Neuronal stem cell (in vitro differentiated cells): ENCODE data around the gene BCOR.

Experiments used
- DNase-seq: peaks from one replicate; pipeline ENCODE4 v3.0.0-alpha.2; 2013; ENCODE audit warnings: low spot score
- H2AFZ ChIP-seq: one replicate; pipeline ENCODE4 v1.6.1; 2013; ENCODE audit warnings: mild to moderate bottlenecking, low read length, inconsistent platforms
- H2AK5ac ChIP-seq: 2 replicates; pipeline ENCODE4 v1.6.1; 2013; ENCODE audit warnings: low read depth, mild to moderate bottlenecking, inconsistent platforms, low read length, moderate library complexity, mixed read lengths
- H2BK120ac ChIP-seq: 2 replicates; pipeline ENCODE4 v1.6.1; 2013; ENCODE audit warnings: low read depth, mild to moderate bottlenecking, inconsistent platforms, low read length, moderate library complexity, mixed read lengths
- H2BK12ac ChIP-seq: one replicate; pipeline ENCODE4 v1.6.1; 2013; ENCODE audit warnings: low read length, inconsistent platforms
- H2BK15ac ChIP-seq: 2 replicates; pipeline ENCODE4 v1.6.1; 2013; ENCODE audit warnings: mild to moderate bottlenecking, low read length, inconsistent platforms, mixed read lengths
- H2BK5ac ChIP-seq: one replicate; pipeline ENCODE4 v1.6.1; 2013; ENCODE audit warnings: inconsistent platforms, mild to moderate bottlenecking, low read length, moderate library complexity
- H3K14ac ChIP-seq: one replicate; pipeline ENCODE4 v1.6.1; 2013; ENCODE audit warnings: low read length, inconsistent platforms
- H3K18ac ChIP-seq: 2 replicates; pipeline ENCODE4 v1.6.1; 2013; ENCODE audit warnings: low read length, inconsistent platforms
- H3K23ac ChIP-seq: 2 replicates; pipeline ENCODE4 v1.6.1; 2013; ENCODE audit warnings: low read depth, mild to moderate bottlenecking, mixed read lengths, low read length, inconsistent platforms; ENCODE audit not compliant: poor library complexity
- H3K27ac ChIP-seq: replicated peaks from 3 replicates; pipeline ENCODE4 v1.5.1; 2013; ENCODE audit warnings: low read length, inconsistent platforms
- H3K27me3 ChIP-seq, 3 experiments: 2 replicates each; pipeline ENCODE4 v1.6.1; 2013; ENCODE audit warnings: low read length in 3 of 3, mild to moderate bottlenecking in 2 of 3, inconsistent platforms in 1 of 3, low read depth in 1 of 3, mixed read lengths in 1 of 3, moderate library complexity in 1 of 3; ENCODE audit not compliant: control insufficient read depth in 3 of 3, insufficient read depth in 3 of 3
- H3K36me3 ChIP-seq, 2 donors: replicated peaks in 1 of 2; 2 replicates each; pipeline ENCODE4 v1.6.1; 2013; ENCODE audit warnings: low read length in 2 of 2; ENCODE audit not compliant: control insufficient read depth in 2 of 2, insufficient read depth in 2 of 2
- H3K4ac ChIP-seq: 2 replicates; pipeline ENCODE4 v1.6.1; 2013; ENCODE audit warnings: inconsistent platforms, mild to moderate bottlenecking, low read length, moderate library complexity
- H3K4me1 ChIP-seq, 2 donors: 1 replicate in 1 of 2; 2 replicates in 1 of 2; pipeline ENCODE4 v1.6.1; 2013; ENCODE audit warnings: low read length in 2 of 2, low read depth in 1 of 2; ENCODE audit not compliant: control insufficient read depth in 2 of 2, insufficient read depth in 1 of 2
- H3K4me2 ChIP-seq: one replicate; pipeline ENCODE4 v1.6.1; 2013; ENCODE audit warnings: mild to moderate bottlenecking, low read length, inconsistent platforms; ENCODE audit not compliant: insufficient read depth, poor library complexity, severe bottlenecking
- H3K4me3 ChIP-seq, 2 donors: 2 replicates each; pipeline ENCODE4 v1.5.1; 2013; ENCODE audit warnings: low read length in 2 of 2, mild to moderate bottlenecking in 2 of 2, inconsistent platforms in 1 of 2, moderate library complexity in 1 of 2
- H3K79me1 ChIP-seq: one replicate; pipeline ENCODE4 v1.6.1; 2013; ENCODE audit warnings: low read depth, mild to moderate bottlenecking, inconsistent platforms, low read length, moderate library complexity
- H3K9ac ChIP-seq: one replicate; pipeline ENCODE4 v1.6.1; 2013; ENCODE audit warnings: mild to moderate bottlenecking, low read depth, low read length, inconsistent platforms; ENCODE audit not compliant: poor library complexity
- H3K9me3 ChIP-seq, 2 donors: replicated peaks in 1 of 2; 2 replicates each; pipeline versions ENCODE3 to v1.6.1; 2013; ENCODE audit warnings: low read length in 2 of 2, mild to moderate bottlenecking in 2 of 2, inconsistent platforms in 1 of 2, low read depth in 1 of 2, mixed read lengths in 1 of 2, moderate library complexity in 1 of 2; ENCODE audit not compliant: control insufficient read depth in 2 of 2, insufficient read depth in 1 of 2
- H4K8ac ChIP-seq: one replicate; pipeline ENCODE4 v1.6.1; 2013; ENCODE audit warnings: low read depth, mild to moderate bottlenecking, inconsistent platforms, low read length, moderate library complexity
- H4K91ac ChIP-seq: one replicate; pipeline ENCODE4 v1.6.1; 2013; ENCODE audit warnings: low read length, low read depth, mild to moderate bottlenecking, inconsistent platforms; ENCODE audit not compliant: poor library complexity
- WGBS, 2 donors: extraction: QIAGEN DNeasy Blood & Tissue Kit; methylation state at CpG; one replicate each; pipeline ENCODE4 v1.1.7; 2013; ENCODE audit warnings: missing lambda C conversion rate in 2 of 2, mixed read lengths in 1 of 2; ENCODE audit not compliant: insufficient read length in 2 of 2, insufficient replicate concordance in 1 of 2; ENCODE audit errors: extremely low coverage in 2 of 2; 5-methylcytosine and 5-hydroxymethylcytosine counted together

The BCOR gene

GRCh38 chrX:40098264-40099054, 701 bp upstream of the BCOR start:
- Histone ChIP-seq H3K36me3 (no peaks in the 10 kb centered on the region), H3K4me2 (peak overlapping the region; percentile 66), H2AFZ (peak overlapping the region; percentile 68), H2BK5ac (no peak overlapping the region), H3K9ac (no peak overlapping the region), H4K8ac (no peak overlapping the region), H3K18ac (peak overlapping the region; percentile 64), H3K4me3 (peak overlapping the region; percentile 60 to 73), H2BK15ac (no peak overlapping the region), H3K27ac (no peak overlapping the region), H3K79me1 (peaks cover 2% of the 10 kb centered on the region), H3K4ac (no peak overlapping the region), H2AK5ac (no peak overlapping the region), H3K4me1 (peaks cover 12 to 28% of the 10 kb centered on the region in 2 donors), H3K23ac (no peak overlapping the region), H4K91ac (no peak overlapping the region), H3K14ac (no peak overlapping the region), H3K9me3 (no peaks in the 10 kb centered on the region), H3K27me3 (peaks cover 0 to 3% (median 0%) of the 10 kb centered on the region in 3 experiments), H2BK120ac (no peak overlapping the region), H2BK12ac (no peak overlapping the region)
- DNase-seq: no peak
- WGBS, 2 donors: no CpG with 5 or more reads among the region's 75 CpGs

- Histone ChIP-seq H3K4me3 (peak overlapping the region; percentile 60 to 66), H2BK5ac (no peak overlapping the region), H3K4me1 (peaks cover 13 to 31% of the 10 kb centered on the region in 2 donors), H3K23ac (no peak overlapping the region), H3K79me1 (peaks cover 2% of the 10 kb centered on the region), H2BK120ac (no peak overlapping the region), H3K9ac (no peak overlapping the region), H3K9me3 (no peaks in the 10 kb centered on the region), H3K36me3 (no peaks in the 10 kb centered on the region), H2AFZ (no peak overlapping the region), H3K4me2 (peak overlapping the region; percentile 49), H2AK5ac (no peak overlapping the region), H4K8ac (no peak overlapping the region), H3K18ac (no peak overlapping the region), H3K27me3 (peaks cover 0 to 12% (median 0%) of the 10 kb centered on the region in 3 experiments), H2BK12ac (no peak overlapping the region), H4K91ac (no peak overlapping the region), H2BK15ac (no peak overlapping the region), H3K4ac (no peak overlapping the region), H3K27ac (no peak overlapping the region), H3K14ac (no peak overlapping the region)
- whole genome bisulfite sequencing, 2 donors: no CpG with 5 or more reads among the region's 42 CpGs
- no peak for DNase-seq
Observed at GRCh38 chrX:40097141-40097503, 636 bp downstream of the BCOR start.

DNA sequence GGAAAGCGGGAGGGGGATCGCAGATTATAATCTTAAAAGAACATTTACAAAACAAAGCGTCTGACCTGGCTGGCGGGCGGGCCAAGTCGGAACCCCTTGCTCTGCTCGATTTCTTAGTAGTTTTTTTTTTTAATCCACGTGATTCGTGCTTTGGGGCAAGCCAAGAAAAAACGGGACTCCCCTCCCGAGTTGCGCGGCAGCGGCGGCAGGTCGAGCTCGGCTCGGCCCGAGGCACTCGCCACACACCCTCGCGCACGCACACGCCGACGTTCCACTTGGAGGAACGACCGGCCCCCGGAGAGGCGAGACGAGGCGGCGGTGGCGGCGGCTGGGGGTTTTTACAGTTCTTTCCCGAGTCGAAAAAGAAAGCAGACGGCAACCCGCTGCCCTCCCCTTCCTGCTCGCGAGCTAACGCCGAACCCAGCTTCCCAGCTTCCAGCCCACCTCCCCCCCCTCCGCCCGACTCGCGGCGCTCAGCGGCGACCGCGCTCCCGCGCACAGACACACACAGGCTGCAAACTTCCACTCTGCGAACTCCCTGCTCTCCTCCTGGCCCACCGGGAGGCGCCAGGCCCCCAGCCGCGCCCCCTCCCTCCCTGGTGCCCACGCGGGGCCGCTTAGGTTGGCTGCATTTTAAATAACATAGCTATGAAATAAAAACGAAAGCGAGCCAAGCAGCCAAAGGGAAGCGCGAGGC, 1.2 kb downstream of the BCOR start:
- Histone ChIP-seq H3K27me3 (peaks cover 0 to 15% (median 0%) of the 10 kb centered on the region in 3 experiments), H3K79me1 (peaks cover 2% of the 10 kb centered on the region), H2BK5ac (no peak overlapping the region), H2BK12ac (no peak overlapping the region), H4K91ac (no peak overlapping the region), H3K4me1 (peaks cover 10 to 26% of the 10 kb centered on the region in 2 donors), H2BK15ac (no peak overlapping the region), H3K4me2 (peak overlapping the region; percentile 69), H2BK120ac (no peak overlapping the region), H3K9me3 (no peaks in the 10 kb centered on the region), H3K14ac (no peak overlapping the region), H2AFZ (no peak overlapping the region), H3K23ac (no peak overlapping the region), H3K9ac (no peak overlapping the region), H3K27ac (no peak overlapping the region), H3K4ac (no peak overlapping the region), H3K4me3 (peak overlapping the region; percentile 60 to 80), H3K36me3 (no peaks in the 10 kb centered on the region), H4K8ac (no peak overlapping the region), H2AK5ac (no peak overlapping the region), H3K18ac (peak overlapping the region; percentile 76)
- no CpG with 5 or more reads among the region's 66 CpGs for WGBS, 2 donors
- DNase-seq: no peak
